HG03196 (cell line): ENCODE results near the gene SETD2.
A peak's percentile ranks its signal among the peaks of the same experiment; 100 is the strongest.
"Not testable (repeated sequence)": the region's sequence is repeated elsewhere in the genome, so short reads cannot be mapped to it uniquely, and the experiment has no call there.

Experiments
- ATAC-seq: cut with Tn5 transposase; IDR thresholded peaks from one replicate; pipeline ENCODE4 v1.9.1; 2021; ENCODE audit not compliant: unreplicated experiment

Gene SETD2

GRCh38 chr3:47036145-47036544 is 127.8 kb downstream of the SETD2 start:
- ATAC-seq = no peak

- ATAC-seq = no peak
Observed at GRCh38 chr3:47035645-47036044, 128.3 kb downstream of the SETD2 start.

- ATAC-seq = no peak
Observed at GRCh38 chr3:47034868-47035489, 128.9 kb downstream of the SETD2 start.

GRCh38 chr3:47031041-47031440 is 132.9 kb downstream of the SETD2 start:
- ATAC-seq = not testable (repeated sequence)

- ATAC-seq = no peak
Observed at GRCh38 chr3:47028667-47029066, 135.2 kb downstream of the SETD2 start.

- no peak for ATAC-seq
Observed at GRCh38 chr3:47028146-47028545, 135.8 kb downstream of the SETD2 start.

- ATAC-seq = not testable (repeated sequence)
Observed at GRCh38 chr3:47026432-47026831, 137.5 kb downstream of the SETD2 start.

- ATAC-seq = no peak
Observed at GRCh38 chr3:47024932-47025331, 139.0 kb downstream of the SETD2 start.

GRCh38 chr3:47022641-47023071 is 141.3 kb downstream of the SETD2 start:
- ATAC-seq = no peak

- ATAC-seq = no peak
Observed at GRCh38 chr3:47020311-47020710, 143.6 kb downstream of the SETD2 start.

GRCh38 chr3:47019201-47019600 is 144.7 kb downstream of the SETD2 start:
- ATAC-seq = no peak

- no peak for ATAC-seq
Observed at GRCh38 chr3:47018269-47018611, 145.7 kb downstream of the SETD2 start.

- ATAC-seq = no peak
Observed at GRCh38 chr3:47017504-47018268, 146.2 kb downstream of the SETD2 start.

- peak; percentile 53 for ATAC-seq
Observed at GRCh38 chr3:47016934-47017435, 146.9 kb downstream of the SETD2 start.

GRCh38 chr3:47016086-47016933 is 147.6 kb downstream of the SETD2 start:
- no peak for ATAC-seq

GRCh38 chr3:47015151-47015550 is 148.8 kb downstream of the SETD2 start:
- no peak for ATAC-seq

GRCh38 chr3:47014036-47014435 is 149.9 kb downstream of the SETD2 start:
- no peak for ATAC-seq

GRCh38 chr3:47013231-47013630 is 150.7 kb downstream of the SETD2 start:
- no peak for ATAC-seq

- ATAC-seq = no peak
Observed at GRCh38 chr3:47012342-47013230, 151.3 kb downstream of the SETD2 start.

- ATAC-seq = no peak
Observed at GRCh38 chr3:47011371-47011770, 152.5 kb downstream of the SETD2 start.

- ATAC-seq = no peak
Observed at GRCh38 chr3:47010910-47011309, 153.0 kb downstream of the SETD2 start.
